Activated CD4-positive, alpha-beta T cell treated with anti-CD3 and anti-CD28 coated beads for 24 hours (primary cell): ENCODE results near the gene PKDCC.

Experiments
- DNase-seq, 2 donors: peaks; one replicate each; pipeline ENCODE4 v3.0.0-alpha.2; 2020; ENCODE audit warnings: low read depth in 2 of 2

Gene PKDCC, protein sequence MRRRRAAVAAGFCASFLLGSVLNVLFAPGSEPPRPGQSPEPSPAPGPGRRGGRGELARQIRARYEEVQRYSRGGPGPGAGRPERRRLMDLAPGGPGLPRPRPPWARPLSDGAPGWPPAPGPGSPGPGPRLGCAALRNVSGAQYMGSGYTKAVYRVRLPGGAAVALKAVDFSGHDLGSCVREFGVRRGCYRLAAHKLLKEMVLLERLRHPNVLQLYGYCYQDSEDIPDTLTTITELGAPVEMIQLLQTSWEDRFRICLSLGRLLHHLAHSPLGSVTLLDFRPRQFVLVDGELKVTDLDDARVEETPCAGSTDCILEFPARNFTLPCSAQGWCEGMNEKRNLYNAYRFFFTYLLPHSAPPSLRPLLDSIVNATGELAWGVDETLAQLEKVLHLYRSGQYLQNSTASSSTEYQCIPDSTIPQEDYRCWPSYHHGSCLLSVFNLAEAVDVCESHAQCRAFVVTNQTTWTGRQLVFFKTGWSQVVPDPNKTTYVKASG

DNA sequence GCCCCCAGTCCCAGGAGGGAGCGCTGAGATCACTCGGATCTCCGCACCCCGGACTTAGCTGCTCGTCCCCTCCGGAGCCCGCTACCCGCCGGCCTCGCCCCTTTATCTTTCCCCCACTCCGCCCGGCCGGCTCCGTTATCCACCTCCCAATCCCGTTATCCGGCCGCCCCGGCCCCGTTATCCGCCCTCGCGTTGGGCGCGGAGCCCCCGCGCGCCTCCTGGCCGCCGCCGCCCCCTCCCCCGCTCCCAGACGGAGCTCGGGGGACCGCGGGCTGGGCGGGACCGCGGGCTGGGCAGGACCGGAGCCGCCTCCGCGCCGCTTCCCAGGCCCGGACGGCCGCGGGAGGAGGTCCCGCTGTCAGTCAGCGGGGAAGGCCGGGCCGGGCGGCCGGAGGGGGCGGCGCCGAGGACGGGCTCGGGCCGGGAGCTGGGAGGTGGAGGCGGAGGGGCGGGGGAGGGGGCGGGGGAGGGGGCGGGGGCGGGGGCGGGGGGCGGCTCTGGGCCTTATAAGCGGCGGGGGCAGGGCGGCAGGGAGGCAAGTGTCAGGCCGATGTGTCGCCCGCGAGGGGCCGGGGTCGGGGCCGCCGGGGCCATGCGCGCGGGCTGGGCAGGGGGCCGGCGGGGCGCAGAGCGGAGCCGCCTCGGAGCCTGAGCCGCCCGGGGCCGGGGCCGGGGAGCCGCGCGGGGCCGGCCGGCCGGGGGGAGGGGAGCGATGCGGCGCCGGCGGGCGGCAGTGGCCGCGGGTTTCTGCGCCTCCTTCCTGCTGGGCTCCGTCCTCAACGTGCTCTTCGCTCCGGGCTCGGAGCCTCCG, at the start of gene PKDCC:
PKDCC (plus strand) TSS at position 534 of the 811 bp plus-strand sequence; CDS start at position 713, 179 bp downstream.
- no peak for DNase-seq

DNA sequence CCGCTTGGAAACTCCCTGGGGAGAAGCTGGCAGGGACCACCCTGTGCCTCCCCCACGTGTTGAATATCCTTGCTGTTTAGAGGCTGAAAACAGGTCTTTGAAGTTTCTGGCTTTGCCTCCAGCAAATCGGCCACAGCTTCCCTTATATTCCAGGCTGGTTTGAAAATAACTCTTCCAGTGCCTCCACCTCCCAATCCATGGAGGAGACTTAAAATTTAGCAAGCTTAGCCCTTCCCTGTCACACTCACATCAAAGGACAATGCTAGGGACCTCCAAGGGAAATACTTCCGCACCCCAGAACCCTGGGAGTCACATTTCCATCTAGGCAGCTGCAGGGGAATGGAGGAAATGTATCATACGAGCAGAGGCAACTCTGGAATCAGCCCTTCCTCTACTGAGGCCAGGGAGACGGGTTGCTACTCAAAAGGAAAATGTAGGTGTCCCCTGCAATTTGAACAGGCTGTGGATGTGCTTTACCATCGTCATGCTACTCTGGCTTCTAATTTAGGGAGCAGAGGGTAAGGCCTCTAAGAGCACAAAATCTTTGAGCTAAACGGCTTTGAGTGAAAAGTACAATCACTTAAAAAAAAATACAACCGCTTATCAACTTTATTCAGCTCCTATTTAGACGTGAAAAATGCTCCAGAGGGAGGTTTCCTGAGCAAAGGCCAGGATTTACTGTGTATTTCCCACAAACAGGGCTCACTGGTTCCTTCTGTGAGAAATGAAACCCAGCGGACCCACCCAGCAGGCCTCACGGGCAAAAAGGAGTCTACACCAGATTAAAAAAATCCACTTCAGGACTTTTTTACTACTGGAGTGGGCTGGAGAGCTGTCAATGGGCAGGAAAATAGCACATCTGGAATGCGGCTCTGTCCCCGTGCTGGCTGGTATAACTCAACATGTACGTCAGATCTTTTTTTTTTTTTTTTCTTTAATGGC, 49.4 kb upstream of the PKDCC start:
- no peak for DNase-seq

DNA sequence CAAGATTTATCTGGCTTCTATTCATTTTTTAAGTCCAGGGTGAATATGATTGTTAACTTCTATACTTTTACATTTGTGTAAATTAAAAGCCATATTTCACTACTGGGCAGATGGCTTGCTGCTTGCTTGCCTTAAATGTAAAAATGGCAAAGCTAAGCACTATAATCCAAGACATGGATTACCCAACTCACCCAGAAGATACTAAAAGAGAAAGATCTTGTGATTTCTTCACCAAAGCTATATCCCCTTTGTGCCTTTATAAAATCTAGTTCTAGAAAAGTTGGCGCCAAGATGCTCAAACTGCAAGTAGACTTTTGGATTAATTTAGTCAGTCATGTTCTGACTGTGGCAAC, 48.7 kb upstream of the PKDCC start:
- no peak for DNase-seq

DNA sequence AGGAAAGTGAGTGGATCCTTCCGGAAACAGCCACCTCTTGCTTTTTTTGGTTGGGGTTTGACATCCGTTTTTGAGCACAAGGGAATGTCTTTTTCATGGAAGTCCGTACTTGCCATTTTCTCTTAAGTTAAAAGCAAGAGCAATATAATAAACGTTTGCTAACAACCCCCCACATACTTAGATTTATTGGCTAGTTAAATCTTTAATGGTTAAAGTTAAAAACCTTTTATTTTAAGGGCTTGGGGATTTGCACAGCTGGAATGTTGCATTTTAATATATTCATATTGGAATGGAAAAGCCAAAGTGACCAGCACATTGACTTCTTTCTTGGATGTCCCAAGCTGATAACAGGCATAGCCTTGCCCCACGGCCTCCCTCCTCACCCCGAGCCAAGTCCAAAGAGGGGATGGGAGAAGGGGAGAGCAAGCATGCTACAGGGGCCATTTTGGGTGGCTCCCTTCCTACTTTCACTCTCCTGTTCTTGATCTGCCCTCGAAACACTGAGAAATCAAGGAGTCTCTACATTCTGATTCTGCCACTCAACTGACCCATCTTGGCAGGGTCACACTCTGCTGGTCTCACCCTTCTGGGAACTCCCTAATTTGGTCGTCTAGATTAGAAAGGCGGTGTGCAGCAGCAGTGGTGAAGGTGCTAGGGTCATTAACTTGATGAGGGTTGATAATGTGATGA, 48.1 kb upstream of the PKDCC start:
- DNase-seq: no peak

DNA sequence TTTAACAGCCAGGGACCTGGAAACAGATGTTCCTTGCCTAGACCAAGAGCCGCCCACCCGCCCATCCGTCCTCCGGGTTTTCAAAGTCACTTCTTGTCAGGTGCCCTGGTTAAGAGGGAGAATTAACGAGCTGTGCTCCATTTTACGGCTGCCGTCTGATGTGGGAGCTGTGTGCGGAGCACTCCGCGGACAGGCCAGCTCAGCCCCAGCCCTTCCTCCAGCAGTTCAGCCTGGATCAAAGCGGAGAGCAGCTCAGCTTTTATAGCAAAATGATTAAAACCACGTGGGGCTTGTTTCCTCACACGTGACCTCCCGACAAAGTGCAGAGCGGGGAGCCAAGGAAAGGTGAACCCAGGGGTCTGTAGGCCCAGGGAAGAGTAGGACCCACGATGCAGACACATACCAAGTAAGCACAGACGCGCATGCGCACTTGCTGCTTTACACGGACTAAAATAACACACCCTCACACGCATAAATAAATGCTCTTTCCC, 46.1 kb upstream of the PKDCC start:
- DNase-seq: no peak

- no peak for DNase-seq
Observed at GRCh38 chr2:42007551-42007950, 40.3 kb upstream of the PKDCC start.

GRCh38 chr2:42008241-42008921, 39.4 kb upstream of the PKDCC start:
- DNase-seq: no peak

GRCh38 chr2:42009657-42010580, 37.9 kb upstream of the PKDCC start:
- DNase-seq: no peak

GRCh38 chr2:42010743-42011298, 37.0 kb upstream of the PKDCC start:
- DNase-seq: no peak

DNA sequence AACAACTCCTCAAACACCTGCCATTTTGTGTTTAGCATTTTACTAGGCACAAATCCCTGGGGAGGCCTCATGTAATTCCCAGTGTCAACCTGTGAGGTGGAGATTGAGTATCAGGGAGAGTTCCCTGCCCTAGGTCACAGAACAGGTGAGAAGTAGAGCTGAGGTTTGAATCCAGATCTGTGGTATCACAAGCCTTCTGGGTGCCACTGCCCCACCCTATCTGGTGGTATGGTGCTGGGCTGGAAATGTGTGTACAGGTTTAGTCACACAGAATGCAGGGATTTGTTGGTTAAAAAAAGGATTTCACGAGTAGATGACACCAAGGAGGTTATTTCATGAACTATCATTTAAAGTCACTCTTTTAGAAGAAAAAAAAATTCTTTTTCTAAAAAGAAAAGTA, 35.7 kb upstream of the PKDCC start:
- no peak for DNase-seq

GRCh38 chr2:42012651-42013050, 35.2 kb upstream of the PKDCC start:
- no peak for DNase-seq

DNA sequence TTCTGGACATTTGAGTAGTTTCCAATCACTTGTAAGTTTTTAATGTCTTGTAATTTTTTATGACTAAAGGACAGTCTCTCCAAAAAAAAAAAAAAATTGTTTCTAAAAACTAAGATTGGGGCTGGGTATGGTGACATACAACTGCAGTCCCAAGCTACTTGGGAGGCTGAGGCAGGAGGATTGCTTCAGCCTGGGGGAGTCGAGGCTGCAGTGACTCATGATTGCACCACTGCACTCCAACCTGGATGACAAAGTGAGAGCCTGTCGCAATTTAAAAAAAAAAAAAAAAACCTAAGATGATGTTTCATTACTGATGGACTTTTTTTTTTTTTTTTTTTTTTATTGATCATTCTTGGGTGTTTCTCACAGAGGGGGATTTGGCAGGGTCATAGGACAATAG, 34.4 kb upstream of the PKDCC start:
- no peak for DNase-seq

- no peak for DNase-seq
Observed at GRCh38 chr2:42021464-42021863, 26.4 kb upstream of the PKDCC start.

DNA sequence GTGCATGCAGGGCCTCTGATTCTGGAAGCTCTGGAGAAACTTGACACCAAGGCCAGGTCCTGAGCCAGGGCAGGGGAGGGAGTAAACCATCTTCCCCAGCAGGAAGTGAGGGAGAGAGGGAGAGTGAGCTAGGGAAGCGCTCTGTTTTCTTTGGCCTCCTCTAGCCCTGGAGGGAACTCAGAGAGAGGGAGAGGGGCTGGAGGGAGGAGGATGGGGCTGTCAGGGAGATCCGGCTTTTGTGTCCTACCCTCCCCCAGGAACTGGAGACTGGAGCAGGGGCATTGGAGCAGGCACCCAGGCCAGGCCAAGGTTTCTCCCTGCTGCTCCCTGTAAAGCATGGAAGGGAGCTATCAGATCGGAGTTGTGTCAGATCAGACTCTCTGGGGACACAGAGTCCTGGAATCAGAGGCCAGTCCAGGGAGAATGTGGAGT, 22.7 kb upstream of the PKDCC start:
- DNase-seq: no peak

DNA sequence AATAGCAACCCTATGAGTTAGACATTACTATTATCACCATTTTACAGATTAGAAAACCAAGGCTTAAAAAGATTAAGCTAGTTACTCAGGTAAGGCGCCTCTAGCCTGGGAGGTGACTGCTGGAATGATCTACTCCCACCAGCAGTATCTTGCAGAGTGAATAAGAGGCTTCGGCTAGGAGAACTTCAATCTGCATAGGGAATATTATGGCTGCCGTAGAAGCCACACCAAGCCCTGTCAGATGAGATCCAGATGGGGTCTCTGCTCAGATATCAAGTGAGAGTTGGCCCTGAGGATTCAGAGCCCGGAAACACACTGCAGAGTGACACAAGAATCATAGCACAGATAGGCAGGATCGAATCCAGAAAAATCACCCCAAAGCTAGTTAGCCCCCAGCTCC, 21.5 kb upstream of the PKDCC start:
- no peak for DNase-seq

DNA sequence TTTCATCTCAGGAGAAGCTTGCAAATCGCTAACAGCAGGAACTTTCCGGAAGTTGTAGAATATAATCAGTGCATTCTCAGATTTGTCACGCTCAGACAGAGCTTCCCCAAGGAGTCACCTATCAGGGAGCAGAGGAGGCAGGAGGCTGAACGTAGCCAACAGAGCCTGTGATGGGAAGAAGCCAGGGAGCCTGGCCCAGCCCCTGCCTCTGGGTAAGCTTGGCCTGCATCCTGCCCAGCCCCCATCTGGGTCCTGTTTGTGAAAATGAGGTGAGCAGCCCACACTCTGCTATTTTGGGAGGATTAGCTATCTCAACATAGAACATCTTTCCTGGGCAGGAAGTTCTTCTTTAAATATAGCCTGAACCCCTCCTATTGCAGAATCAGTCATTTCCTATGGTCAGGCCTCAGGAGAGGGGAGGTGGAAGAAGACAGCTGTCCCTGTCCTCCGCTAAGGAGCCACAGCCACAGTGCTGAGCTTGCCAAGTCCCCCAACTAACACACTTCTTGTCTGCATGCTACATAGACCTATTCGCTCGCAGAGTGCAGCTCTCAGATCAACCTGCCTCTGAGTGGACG, 19.2 kb upstream of the PKDCC start:
- no peak for DNase-seq

DNA sequence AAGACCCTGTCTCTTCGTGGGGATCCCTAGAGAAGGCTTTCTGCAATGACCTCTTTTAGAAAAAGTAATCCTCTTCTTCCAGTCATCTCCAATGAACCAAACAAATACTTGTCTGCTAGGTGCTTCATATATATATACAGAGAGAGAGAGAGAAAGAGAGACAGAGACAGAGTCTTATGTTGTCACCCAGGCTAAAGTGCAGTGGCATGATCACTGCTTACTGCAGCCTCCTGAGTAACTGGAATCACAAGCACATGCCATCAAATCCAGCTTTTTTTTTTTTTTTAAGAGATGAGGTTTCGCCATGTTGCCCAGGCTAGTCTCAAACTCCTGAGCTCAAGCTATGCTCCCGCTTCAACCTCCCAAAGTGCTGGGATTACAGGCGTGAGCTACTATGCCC, 18.6 kb upstream of the PKDCC start:
- DNase-seq: no peak

GRCh38 chr2:42029639-42030199, 18.1 kb upstream of the PKDCC start:
- DNase-seq: no peak
